CD4-positive, alpha-beta T cell treated with Interleukin-21 for 1 hour (primary cell): ENCODE measurements around the gene WSB1.

Source experiments
- DNase-seq: peaks from one replicate; pipeline ENCODE4 v3.0.0-alpha.2; 2020

The WSB1 gene

DNA sequence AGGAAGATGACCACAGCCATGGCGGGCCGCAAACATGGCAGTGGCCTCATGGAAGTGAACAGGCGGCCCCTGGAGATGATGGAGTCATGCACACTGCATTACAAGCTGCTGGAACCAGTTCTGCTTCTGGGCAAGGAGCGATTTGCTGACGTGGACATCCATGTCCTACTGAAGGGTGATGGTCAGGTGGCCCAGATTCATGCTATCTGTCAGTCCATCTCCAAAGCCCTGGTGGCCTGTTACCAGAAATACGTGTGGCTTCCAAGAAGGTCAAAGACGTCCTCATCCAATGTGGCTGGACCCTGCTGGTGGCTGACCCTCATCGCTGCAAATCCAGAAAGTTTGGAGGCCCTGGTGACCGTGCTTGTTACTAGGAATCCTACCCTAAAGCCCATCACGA lies 13.4 kb upstream of the WSB1 start:
- DNase-seq: no peak

DNA sequence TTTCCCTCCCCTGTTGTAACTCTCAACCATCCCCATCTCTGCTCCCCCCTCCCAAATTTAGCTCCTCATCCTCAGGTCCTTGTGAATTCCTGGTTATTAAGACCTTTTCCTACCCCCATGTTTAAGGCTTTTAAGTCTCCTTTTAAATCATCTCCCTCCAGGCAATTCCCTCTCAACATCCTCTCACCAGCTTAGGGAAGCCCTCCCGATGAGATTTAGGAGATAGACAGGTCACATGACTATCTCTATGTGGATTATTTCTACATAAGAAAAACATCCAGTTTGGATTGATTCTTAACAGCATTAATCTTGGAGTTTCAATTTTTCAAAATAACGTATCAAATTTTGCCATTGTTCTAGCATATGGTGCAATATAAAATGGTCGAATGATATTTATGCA lies 12.5 kb upstream of the WSB1 start:
- no peak for DNase-seq

DNA sequence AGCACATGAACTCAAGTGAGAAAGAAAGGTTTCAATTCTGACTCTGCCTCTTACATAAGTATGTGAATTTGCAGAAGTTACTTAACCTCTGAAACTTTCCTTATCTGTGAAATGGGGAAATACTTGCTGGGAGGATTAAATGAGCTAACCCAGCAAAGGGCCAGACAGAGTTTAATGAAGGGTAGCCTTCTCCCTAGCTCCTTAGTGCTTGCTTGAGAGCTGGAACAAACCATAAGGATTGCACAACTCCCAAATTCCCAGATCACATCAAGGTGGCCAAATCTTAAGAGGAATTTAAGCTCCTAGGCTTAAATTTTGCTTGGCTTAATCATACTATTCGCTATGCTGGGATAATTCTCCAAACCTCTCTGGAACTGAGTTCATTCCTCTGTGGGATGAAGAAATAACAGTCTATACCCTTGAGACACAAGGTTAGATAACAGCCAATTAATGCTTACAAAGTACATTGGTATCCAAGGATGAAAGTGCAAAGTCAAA lies 11.8 kb upstream of the WSB1 start:
- DNase-seq: no peak

DNA sequence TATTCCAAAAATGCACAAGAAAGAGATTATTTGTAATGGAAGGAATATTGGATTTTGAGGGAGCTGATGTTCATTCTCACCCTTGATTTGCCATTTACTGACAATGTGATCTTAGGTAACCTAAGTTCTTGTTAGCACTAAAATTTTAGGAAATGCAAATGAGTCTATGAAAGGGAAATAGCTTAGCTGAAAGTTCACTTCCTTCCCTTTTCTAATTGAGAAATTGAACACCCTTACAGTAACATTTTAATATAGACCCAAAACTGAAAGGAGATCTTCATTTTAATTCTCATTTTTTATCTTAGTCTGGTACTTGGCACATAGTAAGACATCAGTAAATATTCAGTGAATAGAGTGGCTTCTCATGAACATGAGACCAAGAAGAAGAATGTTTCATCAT lies 10.9 kb upstream of the WSB1 start:
- DNase-seq: no peak

DNA sequence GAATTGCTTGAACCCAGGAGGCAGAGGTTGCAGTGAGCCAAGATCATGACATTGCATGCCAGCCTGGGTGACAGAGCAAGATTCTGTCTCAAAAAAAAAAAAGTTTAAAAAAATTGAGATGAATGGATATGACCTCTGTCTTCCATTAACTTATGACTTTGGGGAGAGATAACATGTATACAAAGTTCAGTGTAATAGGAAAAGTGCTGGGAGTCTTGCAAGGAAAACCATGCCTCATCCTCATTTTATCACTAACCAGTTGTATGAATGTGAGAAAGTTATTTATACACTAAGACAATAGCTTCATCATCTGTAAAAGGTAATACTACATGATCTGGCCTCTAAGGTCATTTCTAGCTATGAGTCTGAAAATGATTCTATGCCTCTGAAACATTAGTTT lies 10.2 kb upstream of the WSB1 start:
- DNase-seq: no peak

DNA sequence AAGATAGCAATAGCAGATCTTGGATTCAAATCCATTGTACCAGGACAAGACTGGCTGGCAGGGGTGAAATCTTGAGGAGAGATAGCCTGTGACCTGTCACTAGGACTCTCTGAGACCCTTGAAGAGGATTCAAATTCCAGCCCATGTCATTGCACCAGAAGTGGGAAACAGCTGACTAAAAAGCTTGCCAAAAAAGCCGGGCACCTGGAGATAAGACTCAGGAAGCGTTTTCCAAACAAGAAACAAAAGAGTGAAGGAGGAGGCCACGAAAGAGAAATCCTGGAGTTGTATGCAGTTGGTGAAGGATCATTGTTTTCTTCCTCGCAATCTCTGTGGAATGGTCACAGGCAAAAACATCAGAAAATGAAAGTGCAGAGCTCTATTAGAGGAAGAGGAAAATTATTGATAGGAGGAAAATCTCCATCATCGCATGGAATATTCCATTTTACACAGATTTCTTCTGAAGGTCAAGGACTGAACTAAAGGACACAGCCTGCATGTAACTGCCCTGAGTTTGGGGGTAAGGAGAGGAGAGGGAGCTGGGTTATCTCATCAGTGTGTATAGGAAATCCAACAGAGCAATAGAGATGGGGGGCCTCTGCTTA lies 9.0 kb upstream of the WSB1 start:
- no peak for DNase-seq

DNA sequence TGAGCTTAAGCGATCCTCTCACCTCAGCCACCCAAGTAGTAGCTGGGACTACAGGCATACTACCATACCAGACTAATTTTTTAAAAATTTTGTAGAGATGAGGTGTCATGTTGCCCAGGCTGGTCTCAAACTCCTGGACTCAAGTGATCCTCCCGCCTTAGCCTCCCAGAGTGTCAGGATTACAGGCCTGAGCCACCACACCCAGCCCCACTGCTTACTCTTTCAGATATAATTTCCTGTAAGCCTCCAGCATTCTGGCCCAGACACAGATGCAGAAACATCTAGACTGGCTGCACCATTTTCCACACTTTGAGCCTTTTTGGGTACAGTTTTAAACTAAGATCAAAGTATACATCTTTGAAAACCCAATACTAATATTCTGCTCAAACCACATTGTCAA lies 8.4 kb upstream of the WSB1 start:
- no peak for DNase-seq

DNA sequence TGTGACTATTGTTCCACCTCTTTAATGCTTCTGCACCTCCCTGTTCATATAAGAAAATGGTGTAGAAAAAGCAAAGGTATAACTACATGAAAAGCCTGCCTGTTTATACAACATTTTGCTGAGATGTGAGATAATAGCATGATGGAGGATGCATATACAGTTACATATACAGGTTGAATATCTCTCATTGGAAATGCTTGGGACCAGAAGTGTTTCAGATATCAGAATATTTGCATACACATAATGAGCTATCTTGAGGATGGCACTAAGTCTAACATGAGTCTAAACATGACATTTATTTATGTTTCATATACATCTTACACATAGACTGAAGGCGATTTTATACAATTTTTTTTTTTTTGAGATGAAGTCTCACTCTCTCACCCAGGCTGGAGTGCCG lies 5.7 kb upstream of the WSB1 start:
- DNase-seq: no peak

DNA sequence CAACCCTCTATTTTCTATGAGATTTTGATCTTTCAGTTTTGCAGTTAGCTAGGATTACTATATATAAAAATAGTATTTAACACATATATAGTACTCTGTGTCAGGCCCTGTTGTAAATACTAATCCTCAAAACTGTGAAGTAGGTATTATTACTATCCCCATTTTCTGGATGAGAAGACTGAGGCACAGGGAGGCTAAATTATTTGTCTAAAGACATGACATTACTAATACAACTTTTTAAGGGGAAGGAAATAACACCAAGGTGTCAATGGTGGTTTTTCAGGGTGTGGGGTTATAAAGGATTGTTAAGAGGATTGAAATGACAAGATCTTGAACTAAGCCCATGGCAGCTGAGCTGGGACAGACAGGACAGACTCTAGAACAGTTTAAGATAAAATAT lies 4.1 kb upstream of the WSB1 start:
- DNase-seq: no peak

DNA sequence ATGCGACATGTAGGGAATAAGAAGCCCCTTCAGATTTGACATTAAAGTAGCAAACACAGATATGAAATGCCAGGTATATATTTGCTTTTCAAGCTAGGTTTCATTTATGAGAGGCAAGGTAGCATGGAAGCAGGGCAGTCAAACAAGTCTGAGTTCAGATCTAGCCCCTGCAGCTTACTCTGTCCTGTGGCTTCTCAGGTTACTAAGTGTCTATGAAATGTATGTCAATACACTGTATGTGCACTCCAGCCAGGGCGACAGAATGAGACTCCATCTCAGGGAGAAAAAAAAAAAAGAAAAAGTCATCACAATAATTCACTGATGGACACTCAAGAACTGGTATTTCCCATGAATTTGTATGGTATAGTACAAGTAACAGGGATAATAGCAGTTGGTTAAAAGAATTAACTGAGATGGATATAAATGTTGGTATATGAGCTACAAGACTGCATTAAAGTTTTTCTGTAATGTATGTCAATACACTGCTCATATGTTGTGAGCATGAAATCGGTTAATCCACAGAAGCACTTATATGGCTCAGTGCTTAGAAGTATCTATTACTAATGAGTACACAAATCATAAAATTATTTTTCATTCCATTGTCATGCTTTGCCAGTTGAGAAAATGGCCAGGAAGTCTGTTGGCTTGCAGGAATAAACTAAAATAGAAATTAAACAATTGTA lies 2.9 kb upstream of the WSB1 start:
- no peak for DNase-seq

DNA sequence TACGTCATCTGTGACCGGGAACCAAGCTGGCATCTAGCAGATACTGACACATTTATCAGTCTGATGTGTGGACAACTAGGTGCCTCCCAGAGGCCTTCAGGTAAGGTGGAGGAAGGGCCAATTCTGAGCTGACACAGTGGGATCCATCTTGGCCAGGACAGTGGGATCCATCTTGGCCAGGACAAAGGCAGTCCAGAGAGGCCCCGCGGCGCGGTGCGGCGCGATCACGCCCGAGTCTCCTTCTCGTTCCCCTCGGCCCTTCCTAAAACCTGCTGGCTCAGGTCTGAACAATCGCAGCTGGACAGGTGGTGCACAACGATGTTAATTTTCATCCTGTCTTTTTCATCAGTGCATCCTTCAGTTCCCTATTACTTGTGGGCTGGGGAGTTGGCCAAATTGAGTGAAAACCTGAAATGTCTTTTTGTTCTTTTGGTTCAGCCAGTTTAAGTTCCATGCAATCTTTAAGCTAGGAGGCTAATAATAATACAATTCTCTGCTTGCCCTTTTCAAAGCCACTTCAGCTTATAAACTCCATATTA lies 486 bp upstream of the WSB1 start:
- peak; percentile 9 for DNase-seq

DNA sequence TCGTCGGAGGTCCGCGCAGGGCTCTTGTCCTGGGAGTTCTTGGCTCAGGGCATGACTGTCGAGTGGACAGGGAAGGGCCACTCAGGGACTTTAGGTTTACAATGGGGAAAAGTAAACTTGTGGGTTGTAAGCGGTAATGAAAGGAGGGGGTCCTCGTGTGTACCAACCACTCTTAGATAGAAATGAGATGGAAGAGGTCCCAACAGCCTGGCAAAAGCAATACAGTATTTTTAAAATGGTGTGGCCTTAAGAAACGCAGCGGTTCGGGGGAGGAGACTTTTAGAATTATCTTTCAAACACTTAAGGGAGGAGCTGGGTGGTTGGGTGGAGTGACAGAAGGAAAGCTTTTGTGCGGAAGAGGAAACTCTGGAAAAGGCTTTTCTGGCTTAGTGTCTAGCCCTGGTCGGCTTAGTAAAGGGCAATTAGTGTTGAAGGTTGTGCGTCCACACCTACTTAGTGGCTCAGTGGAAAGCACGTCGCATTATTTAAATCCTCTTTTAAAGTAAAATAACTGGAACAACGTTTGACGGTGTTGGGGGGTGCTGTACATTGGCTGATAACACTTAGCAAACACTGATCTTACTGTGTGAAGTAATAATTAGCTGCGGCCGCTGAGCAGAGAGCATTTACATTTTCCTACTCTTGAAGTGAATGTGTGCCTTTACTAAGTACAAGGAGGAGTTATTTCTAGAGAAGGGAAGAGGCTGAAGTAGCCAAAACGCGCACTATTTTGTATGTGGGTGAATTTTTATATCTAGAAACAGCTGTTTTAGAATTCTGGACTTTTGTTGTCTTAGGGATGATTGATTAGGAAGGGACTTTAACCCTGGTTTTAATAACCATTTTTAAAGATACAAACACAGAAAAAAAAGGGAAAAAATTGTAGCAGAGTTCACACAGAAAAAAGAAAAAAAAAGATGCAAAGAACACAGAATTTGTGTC lies 1.0 kb downstream of the WSB1 start:
- peak; percentile 72 for DNase-seq

DNA sequence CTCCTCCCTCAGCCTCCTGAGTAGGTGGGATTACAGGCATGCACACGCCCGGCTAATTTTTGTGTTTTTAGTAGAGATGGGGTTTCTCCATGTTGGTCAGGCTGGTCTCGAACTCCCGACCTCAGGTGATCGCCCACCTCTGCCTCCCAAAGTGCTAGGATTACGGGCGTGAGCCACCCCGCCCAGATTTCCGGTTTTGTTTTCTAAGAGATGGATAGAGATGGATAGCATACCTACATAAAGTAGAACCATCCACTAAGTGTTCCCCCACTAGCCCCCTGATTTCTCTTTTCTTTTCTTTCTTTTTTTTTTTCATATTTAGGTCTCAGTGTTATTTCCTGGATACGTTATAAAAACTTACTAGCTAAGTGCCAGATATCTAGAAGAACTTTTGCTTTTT lies 2.0 kb downstream of the WSB1 start:
- DNase-seq: peak; percentile 34

DNA sequence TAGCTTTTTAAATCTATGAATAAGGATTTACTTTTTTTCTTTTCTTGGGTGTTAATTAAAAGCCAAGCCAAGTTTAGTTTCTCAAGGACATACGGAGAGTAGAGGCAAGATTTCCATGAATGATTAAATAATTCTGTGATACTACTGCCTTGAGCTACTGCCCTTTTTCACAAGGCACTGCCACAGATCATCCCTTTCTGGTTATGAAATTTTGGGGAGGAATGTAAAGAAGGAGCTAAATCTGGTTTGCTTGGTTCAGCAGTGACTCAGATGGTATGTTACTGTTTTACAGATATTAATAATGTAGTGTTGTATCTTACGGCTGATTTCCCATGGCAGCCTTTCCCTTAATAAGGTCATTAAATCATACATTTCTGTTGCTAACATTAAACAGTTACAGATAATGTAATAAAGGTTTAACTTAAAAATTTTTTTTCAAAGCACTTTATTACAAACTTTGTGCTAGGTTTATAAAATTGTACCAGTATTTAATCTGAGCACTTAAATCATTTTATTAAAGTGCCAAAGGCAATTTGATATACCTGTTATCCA lies 2.6 kb downstream of the WSB1 start:
- DNase-seq: no peak

DNA sequence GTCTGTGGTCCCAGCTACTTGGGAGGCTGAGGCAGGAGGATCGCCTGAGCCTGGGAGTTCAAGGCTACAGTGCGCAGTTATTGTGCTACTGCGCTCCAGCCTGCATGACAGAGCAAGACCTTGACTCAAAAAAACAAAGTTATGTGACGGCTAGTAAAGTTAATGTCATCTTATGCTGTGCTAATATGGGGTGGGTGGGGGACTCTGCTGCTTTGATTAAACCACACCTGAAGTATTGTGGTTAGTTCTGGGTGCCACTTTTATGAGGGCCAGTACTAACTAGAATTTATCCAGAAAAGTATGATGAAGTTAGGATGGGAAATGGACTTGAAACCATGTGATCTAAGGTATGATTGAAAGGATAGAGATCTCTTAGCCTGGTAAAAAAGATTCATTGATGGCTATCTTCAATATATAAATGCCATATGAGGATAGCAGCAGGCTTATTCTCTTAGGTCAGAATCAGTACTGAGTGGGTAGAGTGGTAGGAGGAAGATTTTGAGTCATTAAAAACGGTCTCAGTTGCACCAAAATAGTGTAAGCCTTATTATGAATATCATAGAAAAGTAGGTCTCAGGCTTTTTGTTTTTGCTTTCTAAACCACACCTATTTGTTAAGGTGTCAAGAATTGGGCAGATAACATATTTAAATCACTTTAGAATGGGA lies 5.6 kb downstream of the WSB1 start:
- no peak for DNase-seq

DNA sequence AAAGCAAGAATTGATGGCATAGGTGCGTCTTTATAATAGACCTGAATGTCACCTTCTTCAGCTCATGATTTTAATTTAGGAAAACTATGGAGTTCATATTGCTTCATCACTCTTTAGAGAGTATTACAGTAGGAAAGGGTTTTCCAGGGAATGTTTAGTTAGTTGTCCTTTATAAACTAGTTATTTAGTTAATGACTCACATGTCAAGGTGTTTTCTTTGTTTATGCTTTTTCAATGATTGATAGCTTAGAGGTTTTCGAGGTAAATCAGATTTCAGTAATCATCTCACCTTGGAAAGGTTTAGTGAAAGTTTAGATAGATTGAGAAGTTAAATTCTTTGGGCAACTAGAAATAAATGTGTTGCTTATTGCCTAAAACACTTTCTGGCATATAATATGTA lies 9.8 kb downstream of the WSB1 start:
- DNase-seq: no peak

DNA sequence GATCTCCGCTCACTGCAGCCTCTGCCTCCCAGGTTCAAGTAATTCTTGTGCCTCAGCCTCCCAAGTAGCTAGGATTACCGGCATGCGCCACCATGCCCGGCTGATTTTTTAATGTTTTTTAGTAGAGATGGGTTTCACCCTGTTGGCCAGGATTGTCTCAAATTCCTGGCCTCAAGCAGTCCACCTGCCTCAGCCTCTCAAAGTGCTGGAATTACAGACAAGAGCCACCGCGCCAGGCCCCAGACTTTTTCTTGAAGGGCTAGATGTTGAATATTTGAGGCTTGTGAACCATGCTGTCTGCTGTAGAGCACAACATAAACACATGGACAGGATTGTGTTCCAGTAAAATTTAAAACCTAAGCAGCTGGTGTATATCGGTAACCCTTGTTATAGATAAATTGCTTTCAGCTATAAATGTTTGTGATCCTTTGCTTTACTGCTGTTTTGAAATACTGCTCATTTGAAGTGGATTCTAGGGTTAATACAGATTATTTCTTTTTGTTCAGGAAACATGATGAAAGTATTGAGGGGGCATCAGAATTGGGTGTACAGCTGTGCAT lies 12.4 kb downstream of the WSB1 start:
- DNase-seq: no peak

DNA sequence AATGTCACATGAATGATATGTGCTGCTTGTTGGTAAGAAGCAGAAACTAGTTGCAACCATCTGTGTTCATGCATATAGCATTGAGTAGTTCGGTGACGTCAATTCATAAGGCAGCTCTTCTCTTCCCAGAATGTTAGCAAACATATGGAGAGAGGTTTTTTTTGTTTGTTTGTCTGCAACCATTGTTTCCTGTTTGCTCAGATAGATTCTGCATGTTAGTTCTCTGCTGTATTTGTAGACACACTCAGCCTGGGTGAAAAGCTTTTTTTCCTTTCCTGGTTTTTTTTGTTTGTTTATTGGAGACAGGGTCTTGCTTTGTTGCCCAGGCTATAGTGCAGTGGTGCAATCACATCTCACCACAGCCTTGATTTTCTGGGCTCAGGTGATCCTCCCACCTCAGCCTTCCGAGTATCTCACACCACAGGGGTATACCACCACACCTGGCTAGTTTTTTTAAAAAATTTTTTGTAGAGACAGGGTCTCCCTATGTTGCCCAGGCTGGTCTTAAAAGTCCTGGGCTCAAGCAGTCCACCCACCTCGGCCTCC lies 16.7 kb downstream of the WSB1 start:
- DNase-seq: no peak

DNA sequence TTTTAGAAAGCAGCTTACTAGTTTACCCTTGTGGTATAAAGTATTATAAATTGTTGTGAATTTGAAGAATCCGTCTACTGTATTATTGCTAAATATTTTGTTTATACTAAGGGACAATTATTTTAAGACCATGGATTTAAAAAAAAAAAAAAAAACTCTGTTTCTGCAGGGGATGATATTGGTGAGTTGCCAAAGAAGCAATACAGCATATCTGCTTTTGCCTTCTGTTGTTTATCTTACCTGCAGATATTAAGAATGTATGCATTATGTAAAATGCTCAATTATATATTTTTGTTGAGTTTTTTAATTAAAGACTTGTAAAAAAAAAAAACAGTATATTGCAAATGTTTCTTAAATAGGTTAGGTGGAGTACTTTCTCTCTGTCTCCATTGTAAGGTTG lies 19.4 kb downstream of the WSB1 start:
- DNase-seq: no peak

DNA sequence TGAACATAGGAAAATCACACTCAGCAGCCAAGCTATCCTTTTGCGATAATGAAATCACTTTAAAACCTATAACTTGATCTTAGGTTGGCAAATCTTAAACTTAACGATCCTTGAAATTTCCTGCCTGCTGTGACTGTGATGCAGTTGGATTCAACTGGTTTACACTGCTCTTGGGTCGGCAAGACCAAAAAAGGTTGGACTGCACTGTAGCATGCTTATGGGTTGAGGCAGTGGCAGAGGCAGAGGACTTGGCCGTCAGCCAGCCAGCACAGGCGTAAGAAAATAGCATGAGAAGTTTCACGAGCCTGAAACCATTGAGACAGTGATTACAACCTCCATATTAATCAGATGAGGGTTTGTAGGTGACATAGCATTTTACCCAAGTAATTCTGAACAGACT lies 21.4 kb downstream of the WSB1 start:
- no peak for DNase-seq

DNA sequence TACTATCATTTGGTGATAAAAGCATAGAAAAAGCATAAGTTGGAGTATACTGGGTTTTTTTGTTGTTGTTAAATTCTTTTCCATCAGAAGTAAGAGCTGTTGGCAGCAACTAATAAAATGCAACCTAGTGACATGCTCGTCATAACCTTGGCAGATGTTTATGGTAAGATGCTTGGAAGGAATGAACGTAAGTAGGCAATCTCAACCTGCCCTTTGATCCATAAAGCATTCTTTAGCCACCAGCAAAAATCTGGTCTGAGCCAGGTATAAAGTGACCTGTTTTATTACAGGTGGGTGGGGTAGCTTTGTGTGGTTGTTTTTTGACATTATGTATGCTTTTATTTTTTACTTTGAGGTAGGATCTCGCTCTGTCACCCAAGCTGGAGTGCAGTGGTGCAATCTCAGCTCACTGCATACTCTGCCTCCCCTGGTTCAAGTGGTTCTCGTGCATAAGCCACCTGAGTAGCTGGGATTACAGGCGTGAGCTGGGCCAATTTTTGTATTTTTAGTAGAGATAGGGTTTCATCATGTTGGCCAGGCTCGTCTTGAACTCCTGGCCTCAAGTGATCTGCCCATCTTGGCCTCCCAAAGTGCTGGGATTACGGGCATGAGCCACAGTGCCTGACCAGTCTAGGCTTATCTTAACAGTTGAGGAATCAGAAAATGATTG lies 22.0 kb downstream of the WSB1 start:
- no peak for DNase-seq

DNA sequence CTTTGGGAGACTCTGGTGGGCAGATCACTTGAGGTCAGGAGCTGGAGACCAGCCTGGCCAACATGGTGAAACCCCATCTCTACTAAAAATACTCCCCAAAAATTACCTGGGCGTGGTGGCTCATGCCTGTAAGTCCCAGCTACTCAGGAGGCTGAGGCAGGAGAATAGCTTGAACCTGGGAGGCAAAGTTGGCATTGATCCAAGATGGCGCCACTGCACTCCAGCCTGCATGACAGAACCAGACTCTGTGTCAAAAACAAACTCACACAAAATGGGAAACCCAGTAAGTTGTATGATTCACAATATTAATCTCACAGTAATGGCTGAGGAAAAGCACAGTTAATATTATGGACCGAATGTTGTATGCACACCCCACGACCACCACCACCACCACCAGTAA lies 24.3 kb downstream of the WSB1 start:
- DNase-seq: no peak
